AG09309 (cell line): ENCODE data around the gene ITPR1.

Experiments used
- DNase-seq: peaks from one replicate; pipeline ENCODE4 v3.0.0-alpha.2; 2010; ENCODE audit warnings: low read depth
- H3K4me3 ChIP-seq: 2 replicates; pipeline ENCODE4 v1.5.1; 2011; ENCODE audit warnings: mild to moderate bottlenecking, low read depth, low read length, moderate library complexity; ENCODE audit not compliant: control insufficient read depth
- CTCF ChIP-seq: IDR thresholded peaks from 2 replicates; pipeline ENCODE4 v1.5.1; 2011; ENCODE audit warnings: mild to moderate bottlenecking, low read depth, low read length, inconsistent platforms; ENCODE audit not compliant: insufficient read depth, control insufficient read depth; ENCODE audit errors: missing control alignments

The ITPR1 gene

GRCh38 chr3:4806535-4807108 is 313.5 kb downstream of the ITPR1 start:
- no peak for DNase-seq
- no peak overlapping the region for H3K4me3 ChIP-seq
- TF ChIP-seq CTCF, result no peak

GRCh38 chr3:4807381-4808280 is 314.5 kb downstream of the ITPR1 start:
- no peak overlapping the region for H3K4me3 ChIP-seq
- no peak for TF ChIP-seq CTCF
- no peak for DNase-seq

GRCh38 chr3:4808637-4809036 is 315.5 kb downstream of the ITPR1 start:
- DNase-seq, result no peak
- no peak overlapping the region for H3K4me3 ChIP-seq
- no peak for TF ChIP-seq CTCF

- no peak for DNase-seq
- no peak for TF ChIP-seq CTCF
Observed at GRCh38 chr3:4809922-4810321, 316.8 kb downstream of the ITPR1 start.

GRCh38 chr3:4812591-4812990 is 319.4 kb downstream of the ITPR1 start:
- no peak for TF ChIP-seq CTCF
- no peak for DNase-seq
- H3K4me3 ChIP-seq, result no peak overlapping the region

More at GRCh38 chr3:4809922-4810321, 316.8 kb downstream of the ITPR1 start:
- H3K4me3 ChIP-seq, result no peak overlapping the region

GRCh38 chr3:4813909-4814304 is 320.8 kb downstream of the ITPR1 start:
- DNase-seq, result no peak
- H3K4me3 ChIP-seq, result no peak overlapping the region
- no peak for TF ChIP-seq CTCF
